ENCODE measurements around the gene CERT1.
"Not testable (repeated sequence)": the region's sequence is repeated elsewhere in the genome, so short reads cannot be mapped to it uniquely, and the experiment has no call there.

Gene CERT1

DNA sequence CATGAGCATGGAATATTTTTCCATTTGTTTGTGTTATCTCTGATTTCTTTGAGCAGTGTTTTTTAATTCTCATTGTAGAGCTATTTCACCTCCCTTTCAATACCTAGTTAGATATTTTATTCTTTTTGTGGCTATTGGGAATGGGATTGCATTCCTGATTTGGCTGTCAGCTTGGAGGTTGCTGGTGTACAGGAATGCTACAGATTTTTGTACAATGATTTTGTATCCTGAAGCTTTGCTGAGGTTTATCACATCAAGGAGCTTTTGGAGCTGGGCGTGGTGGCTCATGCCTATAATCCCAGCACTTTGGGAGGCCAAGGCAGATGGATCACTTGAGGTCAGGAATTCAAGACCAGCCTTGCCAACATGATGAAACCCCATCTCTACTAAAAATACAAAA is 22.3 kb upstream of the CERT1 start:
- not testable (repeated sequence) for H3K4me3 Mint-ChIP-seq; H3K27me3 Mint-ChIP-seq; H3K27ac Mint-ChIP-seq; H3K9me3 Mint-ChIP-seq (ENCODE audit: low read depth)
- Mint-ChIP-seq H3K36me3 (peaks cover 35% of the 10 kb centered on the region), H3K4me1 (ENCODE audit: low read depth) (peaks cover 33% of the 10 kb centered on the region)

- peaks cover 6% of the 10 kb centered on the region for H3K9me3 Mint-ChIP-seq (ENCODE audit: low read depth)
- H3K27me3 Mint-ChIP-seq = no peaks in the 10 kb centered on the region
- H3K4me3 Mint-ChIP-seq = no peak overlapping the region
- no peak overlapping the region for H3K27ac Mint-ChIP-seq
- H3K4me1 Mint-ChIP-seq (ENCODE audit: low read depth) = peaks cover 32% of the 10 kb centered on the region
- H3K36me3 Mint-ChIP-seq = peaks cover 35% of the 10 kb centered on the region
These were observed 20.8 kb upstream of the CERT1 start for GRCh38 chr5:75532190-75532589.

GRCh38 chr5:75529185-75529584 is 17.8 kb upstream of the CERT1 start:
- Mint-ChIP-seq H3K4me1 (ENCODE audit: low read depth) (peaks cover 41% of the 10 kb centered on the region), H3K27me3 (no peaks in the 10 kb centered on the region), H3K9me3 (ENCODE audit: low read depth) (no peaks in the 10 kb centered on the region), H3K36me3 (peaks cover 17% of the 10 kb centered on the region), H3K4me3 (no peak overlapping the region), H3K27ac (peak overlapping the region; percentile 58)

GRCh38 chr5:75526070-75526469 is 14.6 kb upstream of the CERT1 start:
- Mint-ChIP-seq H3K4me1 (ENCODE audit: low read depth) (peaks cover 56% of the 10 kb centered on the region), H3K9me3 (ENCODE audit: low read depth) (peaks cover 4% of the 10 kb centered on the region), H3K27ac (peak overlapping the region; percentile 74), H3K27me3 (no peaks in the 10 kb centered on the region), H3K4me3 (no peak overlapping the region), H3K36me3 (peaks cover 10% of the 10 kb centered on the region)

DNA sequence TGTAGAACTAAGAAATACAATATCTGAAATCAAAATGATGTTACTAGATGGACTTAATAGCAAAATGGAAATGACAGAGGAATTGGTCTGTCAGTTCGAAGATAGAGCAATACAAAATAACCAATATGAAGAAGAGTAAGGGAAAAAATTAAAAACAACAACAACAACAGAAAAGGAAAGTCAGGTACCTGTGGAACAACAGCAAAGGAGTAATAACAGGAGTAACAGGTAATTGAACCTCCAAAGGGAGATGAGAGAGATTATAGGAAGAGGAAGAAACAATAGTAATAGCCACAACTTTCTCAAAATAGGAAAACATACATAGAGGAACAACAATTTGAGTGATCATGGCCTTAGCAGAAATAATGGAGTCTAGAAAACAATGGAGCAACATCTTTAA is 13.9 kb upstream of the CERT1 start:
- peak overlapping the region; percentile 74 for H3K27ac Mint-ChIP-seq
- peaks cover 8% of the 10 kb centered on the region for H3K9me3 Mint-ChIP-seq (ENCODE audit: low read depth)
- H3K27me3 Mint-ChIP-seq = no peaks in the 10 kb centered on the region
- H3K4me1 Mint-ChIP-seq (ENCODE audit: low read depth) = peaks cover 59% of the 10 kb centered on the region
- peaks cover 16% of the 10 kb centered on the region for H3K36me3 Mint-ChIP-seq
- H3K4me3 Mint-ChIP-seq = peak overlapping the region; percentile 38

- Mint-ChIP-seq H3K36me3 (peaks cover 16% of the 10 kb centered on the region), H3K9me3 (ENCODE audit: low read depth) (peaks cover 8% of the 10 kb centered on the region), H3K4me3 (peak overlapping the region; percentile 6), H3K4me1 (ENCODE audit: low read depth) (peaks cover 60% of the 10 kb centered on the region), H3K27ac (peak overlapping the region; percentile 81), H3K27me3 (no peaks in the 10 kb centered on the region)
These were observed 13.2 kb upstream of the CERT1 start for GRCh38 chr5:75524591-75524990.

DNA sequence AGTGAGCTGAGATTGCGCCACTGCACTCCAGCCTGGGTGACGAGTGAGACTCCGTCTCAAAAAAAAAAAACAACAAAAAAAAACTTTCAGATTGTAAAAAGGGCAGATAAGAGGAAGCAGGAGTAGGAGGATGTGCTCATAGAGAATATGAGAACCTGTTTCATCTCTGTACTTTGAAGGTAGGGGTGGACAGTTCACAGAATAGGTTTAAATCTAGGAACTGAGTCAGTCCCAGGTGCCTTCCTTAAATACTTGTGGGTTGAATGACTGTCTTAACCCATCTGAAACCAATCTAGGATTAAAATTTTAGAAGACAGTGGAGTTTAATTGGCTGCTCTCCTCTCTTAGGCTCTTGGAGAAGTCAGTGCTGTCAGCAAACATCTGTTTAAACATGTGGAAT is 12.6 kb upstream of the CERT1 start:
- Mint-ChIP-seq H3K27ac (peak overlapping the region; percentile 81), H3K27me3 (no peaks in the 10 kb centered on the region), H3K9me3 (ENCODE audit: low read depth) (peaks cover 8% of the 10 kb centered on the region), H3K4me1 (ENCODE audit: low read depth) (peaks cover 63% of the 10 kb centered on the region), H3K36me3 (peaks cover 20% of the 10 kb centered on the region), H3K4me3 (peak overlapping the region; percentile 27)

DNA sequence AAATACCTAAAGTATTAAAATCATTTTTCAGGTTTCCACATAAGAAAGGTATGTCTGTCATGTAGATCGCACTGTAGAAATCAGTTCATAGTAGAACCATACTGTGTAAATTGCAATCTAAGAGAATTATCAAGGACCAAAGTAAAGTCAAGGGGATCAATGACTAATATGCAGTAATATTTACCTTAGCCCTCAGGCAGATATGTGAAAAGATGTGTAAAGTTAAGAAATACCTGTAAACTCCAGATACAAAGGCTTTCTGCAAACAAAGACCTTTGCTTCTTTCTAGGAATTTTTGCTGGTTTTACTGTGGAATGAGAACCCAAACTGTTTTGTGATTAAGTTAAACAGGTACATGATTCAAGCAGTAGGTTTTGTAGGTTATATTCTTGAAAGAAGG is 11.8 kb upstream of the CERT1 start:
- H3K27ac Mint-ChIP-seq = peak overlapping the region; percentile 28
- H3K4me3 Mint-ChIP-seq = peak overlapping the region; percentile 27
- no peaks in the 10 kb centered on the region for H3K27me3 Mint-ChIP-seq
- H3K36me3 Mint-ChIP-seq = peaks cover 21% of the 10 kb centered on the region
- peaks cover 64% of the 10 kb centered on the region for H3K4me1 Mint-ChIP-seq (ENCODE audit: low read depth)
- peaks cover 8% of the 10 kb centered on the region for H3K9me3 Mint-ChIP-seq (ENCODE audit: low read depth)

GRCh38 chr5:75522542-75522941 is 11.1 kb upstream of the CERT1 start:
- H3K9me3 Mint-ChIP-seq (ENCODE audit: low read depth) = peaks cover 12% of the 10 kb centered on the region
- peaks cover 71% of the 10 kb centered on the region for H3K4me1 Mint-ChIP-seq (ENCODE audit: low read depth)
- no peaks in the 10 kb centered on the region for H3K27me3 Mint-ChIP-seq
- peak overlapping the region; percentile 83 for H3K27ac Mint-ChIP-seq
- peaks cover 26% of the 10 kb centered on the region for H3K36me3 Mint-ChIP-seq
- H3K4me3 Mint-ChIP-seq = no peak overlapping the region

DNA sequence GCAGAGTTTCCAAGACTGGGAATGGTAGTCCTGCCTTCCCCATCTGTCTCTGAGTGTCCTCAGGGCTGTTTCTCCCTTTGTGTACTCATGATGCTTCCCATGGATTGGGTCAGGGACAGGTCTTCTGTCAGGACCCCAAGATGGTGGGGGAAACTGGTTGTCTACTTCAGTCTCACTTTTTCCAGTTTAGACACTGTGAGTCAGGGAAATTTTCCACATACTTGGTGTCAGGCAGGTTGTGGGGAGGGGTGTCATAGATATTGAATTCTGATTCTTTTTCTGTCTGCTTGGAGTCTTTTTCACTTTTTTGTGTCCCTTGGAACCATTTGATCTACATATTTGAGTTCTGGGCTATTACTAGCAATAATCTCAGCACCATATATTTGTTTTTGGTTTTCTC is 10.6 kb upstream of the CERT1 start:
- H3K36me3 Mint-ChIP-seq = peaks cover 26% of the 10 kb centered on the region
- H3K4me3 Mint-ChIP-seq = no peak overlapping the region
- H3K27ac Mint-ChIP-seq = peak overlapping the region; percentile 83
- no peaks in the 10 kb centered on the region for H3K27me3 Mint-ChIP-seq
- H3K4me1 Mint-ChIP-seq (ENCODE audit: low read depth) = peaks cover 74% of the 10 kb centered on the region
- peaks cover 12% of the 10 kb centered on the region for H3K9me3 Mint-ChIP-seq (ENCODE audit: low read depth)

DNA sequence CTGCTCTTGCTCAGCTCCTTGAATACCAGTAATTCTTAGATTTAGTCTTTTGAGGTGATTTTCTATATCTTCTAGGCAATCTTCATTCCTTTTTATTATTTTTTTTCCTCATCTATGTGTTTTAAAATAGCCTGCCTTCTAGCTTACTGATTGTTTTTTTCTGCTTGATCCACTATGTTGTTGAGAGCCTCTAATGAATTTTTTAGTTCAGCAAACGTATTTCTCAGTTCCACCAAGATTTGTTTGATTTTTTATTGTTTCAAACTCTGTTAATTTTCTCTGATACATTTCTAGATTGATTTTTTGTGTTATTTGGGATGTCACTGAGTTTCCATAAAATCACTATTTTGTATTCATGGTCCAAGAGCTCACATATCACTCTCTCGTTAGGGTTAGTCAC is 9.8 kb upstream of the CERT1 start:
- Mint-ChIP-seq H3K27ac (peak overlapping the region; percentile 83), H3K36me3 (peaks cover 26% of the 10 kb centered on the region), H3K4me3 (no peak overlapping the region), H3K9me3 (ENCODE audit: low read depth) (peaks cover 12% of the 10 kb centered on the region), H3K4me1 (ENCODE audit: low read depth) (peaks cover 73% of the 10 kb centered on the region), H3K27me3 (no peaks in the 10 kb centered on the region)

- peak overlapping the region; percentile 29 for H3K27ac Mint-ChIP-seq
- peaks cover 12% of the 10 kb centered on the region for H3K9me3 Mint-ChIP-seq (ENCODE audit: low read depth)
- no peaks in the 10 kb centered on the region for H3K27me3 Mint-ChIP-seq
- peaks cover 26% of the 10 kb centered on the region for H3K36me3 Mint-ChIP-seq
- H3K4me3 Mint-ChIP-seq = no peak overlapping the region
- H3K4me1 Mint-ChIP-seq (ENCODE audit: low read depth) = peaks cover 62% of the 10 kb centered on the region
These were observed 8.3 kb upstream of the CERT1 start for GRCh38 chr5:75519761-75520160.

GRCh38 chr5:75514323-75514722 is 2.9 kb upstream of the CERT1 start:
- H3K4me3 Mint-ChIP-seq = peak overlapping the region; percentile 22
- H3K36me3 Mint-ChIP-seq = peaks cover 11% of the 10 kb centered on the region
- H3K27me3 Mint-ChIP-seq = no peaks in the 10 kb centered on the region
- H3K9me3 Mint-ChIP-seq (ENCODE audit: low read depth) = peaks cover 5% of the 10 kb centered on the region
- H3K4me1 Mint-ChIP-seq (ENCODE audit: low read depth) = peaks cover 57% of the 10 kb centered on the region
- no peak overlapping the region for H3K27ac Mint-ChIP-seq

DNA sequence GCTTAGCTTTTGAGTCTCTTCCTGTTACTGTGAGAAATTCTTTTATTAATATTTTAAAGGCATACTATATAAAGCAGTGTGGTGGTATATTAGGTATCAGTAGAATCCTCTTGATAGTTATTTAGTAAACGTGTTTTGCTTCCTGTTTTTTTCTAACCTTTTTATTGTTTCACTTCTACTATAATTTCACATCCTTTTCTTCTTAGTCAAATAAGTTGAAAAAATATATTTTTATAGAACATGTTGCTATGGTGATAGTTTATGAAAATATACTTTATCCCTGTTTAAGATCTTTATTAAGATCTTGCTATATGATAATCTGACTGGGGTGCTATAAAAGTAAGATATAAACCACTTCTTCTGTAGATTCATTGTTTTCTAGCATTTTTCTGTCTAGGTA is 2.4 kb upstream of the CERT1 start:
- H3K4me3 Mint-ChIP-seq = peak overlapping the region; percentile 22
- H3K4me1 Mint-ChIP-seq (ENCODE audit: low read depth) = peaks cover 57% of the 10 kb centered on the region
- no peak overlapping the region for H3K27ac Mint-ChIP-seq

DNA sequence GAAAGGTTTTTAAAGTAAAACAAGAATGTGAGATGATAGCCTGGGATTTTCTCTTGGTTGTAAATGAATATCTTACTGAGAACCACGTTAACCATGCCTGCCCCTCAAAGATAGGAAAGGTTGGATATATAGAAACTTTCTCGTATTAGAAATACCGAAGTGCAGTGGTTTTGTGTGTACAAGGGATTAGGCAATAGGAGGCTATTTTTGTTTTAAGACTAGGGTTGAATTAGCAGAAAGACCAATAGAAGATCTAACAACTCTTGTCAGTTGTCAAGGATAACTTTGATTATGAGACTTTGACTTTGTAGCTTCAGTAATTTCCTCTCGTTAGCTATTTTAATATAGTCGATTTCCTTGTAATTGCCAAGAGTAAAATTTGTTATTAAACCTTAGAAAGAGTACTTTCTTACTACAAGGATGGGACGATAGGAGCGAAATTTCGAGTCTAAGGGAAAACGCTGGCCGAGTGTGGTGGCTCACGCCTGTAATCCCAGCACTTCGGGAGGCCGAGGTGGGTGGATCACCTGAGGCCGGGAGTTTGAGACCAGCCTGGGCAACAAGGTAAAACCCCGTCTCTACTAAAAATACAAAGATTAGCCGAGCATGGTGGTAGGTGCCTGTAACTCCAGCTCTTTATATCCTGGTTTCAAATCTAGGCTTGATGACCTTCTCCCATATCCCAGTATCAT is 1.1 kb upstream of the CERT1 start:
- H3K9me3 Mint-ChIP-seq (ENCODE audit: low read depth) = peaks cover under 1% of the 10 kb centered on the region
- H3K36me3 Mint-ChIP-seq = peaks cover under 1% of the 10 kb centered on the region
- no peaks in the 10 kb centered on the region for H3K27me3 Mint-ChIP-seq
- peaks cover 58% of the 10 kb centered on the region for H3K4me1 Mint-ChIP-seq (ENCODE audit: low read depth)
- peak overlapping the region; percentile 94 for H3K4me3 Mint-ChIP-seq
- H3K27ac Mint-ChIP-seq = peak overlapping the region; percentile 93

More for the DNA sequence above, 2.4 kb upstream of the CERT1 start:
- no peaks in the 10 kb centered on the region for H3K27me3 Mint-ChIP-seq
- peaks cover 8% of the 10 kb centered on the region for H3K36me3 Mint-ChIP-seq
- H3K9me3 Mint-ChIP-seq (ENCODE audit: low read depth) = peaks cover 5% of the 10 kb centered on the region

GRCh38 chr5:75510836-75511434 is 494 bp downstream of the CERT1 start:
- Mint-ChIP-seq H3K4me1 (ENCODE audit: low read depth) (peaks cover 56% of the 10 kb centered on the region), H3K4me3 (peak overlapping the region; percentile 94), H3K9me3 (ENCODE audit: low read depth) (peaks cover 4% of the 10 kb centered on the region), H3K27me3 (no peaks in the 10 kb centered on the region), H3K36me3 (peaks cover 2% of the 10 kb centered on the region), H3K27ac (peak overlapping the region; percentile 93)
